H54 (cell line): ENCODE measurements around the gene C5orf58.

Source experiments
- DNase-seq: peaks from one replicate; pipeline ENCODE4 v3.0.0; 2011; ENCODE audit warnings: low spot score, mixed read lengths; ENCODE audit not compliant: insufficient read length
- FAIRE-seq: peaks from 3 replicates; lab custom pipeline; 2011; peaks lifted over from hg19 to GRCh38; lab: Jason Lieb, UNC
- POLR2A ChIP-seq: IDR thresholded peaks from 2 replicates; pipeline ENCODE4 v1.6.1; 2011; ENCODE audit warnings: low read depth, mild to moderate bottlenecking, low read length

C5orf58 gene

GRCh38 chr5:170270293-170271069, 37.7 kb downstream of the C5orf58 start:
- no peak for TF ChIP-seq POLR2A

GRCh38 chr5:170273968-170274710, 41.4 kb downstream of the C5orf58 start:
- no peak for DNase-seq
- TF ChIP-seq POLR2A, result no peak
- FAIRE-seq, result no peak

More at GRCh38 chr5:170270293-170271069, 37.7 kb downstream of the C5orf58 start:
- DNase-seq (no peak), FAIRE-seq (no peak)

- TF ChIP-seq POLR2A, result no peak
- DNase-seq, result no peak
- FAIRE-seq, result no peak
Measured at GRCh38 chr5:170275376-170275994, 42.7 kb downstream of the C5orf58 start.

- FAIRE-seq, result no peak
- no peak for TF ChIP-seq POLR2A
- no peak for DNase-seq
Measured at GRCh38 chr5:170276140-170276539, 43.4 kb downstream of the C5orf58 start.

GRCh38 chr5:170277867-170278281, 45.1 kb downstream of the C5orf58 start:
- TF ChIP-seq POLR2A, result no peak
- DNase-seq, result no peak
- no peak for FAIRE-seq

- FAIRE-seq, result no peak
- DNase-seq, result no peak
- TF ChIP-seq POLR2A, result no peak
Measured at GRCh38 chr5:170278611-170279458, 46.0 kb downstream of the C5orf58 start.

- FAIRE-seq (no peak), DNase-seq (no peak)
- TF ChIP-seq POLR2A, result no peak
Measured at GRCh38 chr5:170279459-170279817, 46.7 kb downstream of the C5orf58 start.

GRCh38 chr5:170280011-170280493, 47.3 kb downstream of the C5orf58 start:
- DNase-seq (no peak), FAIRE-seq (no peak)
- TF ChIP-seq POLR2A, result no peak

GRCh38 chr5:170283296-170283695, 50.5 kb downstream of the C5orf58 start:
- FAIRE-seq, result no peak

GRCh38 chr5:170284231-170284630, 51.4 kb downstream of the C5orf58 start:
- TF ChIP-seq POLR2A, result no peak
- FAIRE-seq (no peak), DNase-seq (no peak)

More at GRCh38 chr5:170283296-170283695, 50.5 kb downstream of the C5orf58 start:
- no peak for TF ChIP-seq POLR2A
- DNase-seq, result no peak

- TF ChIP-seq POLR2A, result no peak
- FAIRE-seq (no peak), DNase-seq (no peak)
Measured at GRCh38 chr5:170285181-170285580, 52.4 kb downstream of the C5orf58 start.

GRCh38 chr5:170286386-170286925, 53.7 kb downstream of the C5orf58 start:
- FAIRE-seq (no peak), DNase-seq (no peak)
- no peak for TF ChIP-seq POLR2A

- TF ChIP-seq POLR2A, result no peak
- DNase-seq (no peak), FAIRE-seq (no peak)
Measured at GRCh38 chr5:170287532-170287931, 54.7 kb downstream of the C5orf58 start.
